ENCODE measurements around the gene DTD1.

DNA sequence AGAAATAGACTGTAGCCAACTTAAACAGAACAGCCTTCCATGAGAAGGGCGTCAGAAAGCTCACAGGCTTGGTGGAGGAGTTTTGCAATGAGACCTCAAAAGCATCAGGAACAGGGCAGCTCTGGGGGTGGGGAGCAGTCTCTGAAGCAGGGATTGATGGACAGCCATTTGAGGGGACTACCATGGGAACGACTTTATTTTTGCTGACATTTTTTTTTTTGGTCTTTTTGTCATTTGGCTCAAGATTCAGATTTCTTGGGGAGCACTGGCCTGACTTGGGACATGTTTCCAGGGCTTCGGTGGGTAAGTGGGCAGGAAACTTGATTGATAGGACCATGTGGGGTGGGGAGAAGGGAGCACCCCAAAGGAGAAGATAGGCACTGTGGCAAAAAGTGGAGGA lies 193.7 kb downstream of the DTD1 start:
- TF ChIP-seq, protein P1, sequence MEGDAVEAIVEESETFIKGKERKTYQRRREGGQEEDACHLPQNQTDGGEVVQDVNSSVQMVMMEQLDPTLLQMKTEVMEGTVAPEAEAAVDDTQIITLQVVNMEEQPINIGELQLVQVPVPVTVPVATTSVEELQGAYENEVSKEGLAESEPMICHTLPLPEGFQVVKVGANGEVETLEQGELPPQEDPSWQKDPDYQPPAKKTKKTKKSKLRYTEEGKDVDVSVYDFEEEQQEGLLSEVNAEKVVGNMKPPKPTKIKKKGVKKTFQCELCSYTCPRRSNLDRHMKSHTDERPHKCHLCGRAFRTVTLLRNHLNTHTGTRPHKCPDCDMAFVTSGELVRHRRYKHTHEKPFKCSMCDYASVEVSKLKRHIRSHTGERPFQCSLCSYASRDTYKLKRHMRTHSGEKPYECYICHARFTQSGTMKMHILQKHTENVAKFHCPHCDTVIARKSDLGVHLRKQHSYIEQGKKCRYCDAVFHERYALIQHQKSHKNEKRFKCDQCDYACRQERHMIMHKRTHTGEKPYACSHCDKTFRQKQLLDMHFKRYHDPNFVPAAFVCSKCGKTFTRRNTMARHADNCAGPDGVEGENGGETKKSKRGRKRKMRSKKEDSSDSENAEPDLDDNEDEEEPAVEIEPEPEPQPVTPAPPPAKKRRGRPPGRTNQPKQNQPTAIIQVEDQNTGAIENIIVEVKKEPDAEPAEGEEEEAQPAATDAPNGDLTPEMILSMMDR (IDR thresholded peaks at IDR 0.05; ENCODE audit: low read depth, low read length), result no peak
- TF ChIP-seq, protein P2, sequence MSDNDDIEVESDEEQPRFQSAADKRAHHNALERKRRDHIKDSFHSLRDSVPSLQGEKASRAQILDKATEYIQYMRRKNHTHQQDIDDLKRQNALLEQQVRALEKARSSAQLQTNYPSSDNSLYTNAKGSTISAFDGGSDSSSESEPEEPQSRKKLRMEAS (IDR thresholded peaks at IDR 0.05; ENCODE audit: low read depth, low read length), result no peak
